ENCODE results near the gene ARHGEF10L.

DNA sequence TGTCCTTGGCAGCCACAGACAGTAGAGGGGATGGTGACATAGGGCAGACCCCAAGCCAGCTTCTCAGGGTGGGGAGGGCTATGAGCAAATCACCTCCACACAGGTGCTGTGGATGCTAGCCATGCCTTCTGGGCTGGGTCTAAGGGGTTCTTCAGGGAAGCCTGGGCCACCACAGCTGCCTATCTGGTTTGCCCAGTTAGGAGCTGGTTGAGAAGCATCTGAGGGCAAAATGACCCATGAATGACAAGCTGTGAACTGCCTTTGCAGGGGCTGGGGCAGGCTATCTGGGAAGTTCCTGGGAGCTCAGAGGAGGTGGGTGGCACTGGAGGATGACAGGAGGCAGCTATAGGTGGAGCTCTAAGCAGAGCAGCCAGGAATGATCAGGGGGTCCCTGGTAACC is 10.1 kb upstream of the ARHGEF10L start:
- TF ChIP-seq, protein P1, sequence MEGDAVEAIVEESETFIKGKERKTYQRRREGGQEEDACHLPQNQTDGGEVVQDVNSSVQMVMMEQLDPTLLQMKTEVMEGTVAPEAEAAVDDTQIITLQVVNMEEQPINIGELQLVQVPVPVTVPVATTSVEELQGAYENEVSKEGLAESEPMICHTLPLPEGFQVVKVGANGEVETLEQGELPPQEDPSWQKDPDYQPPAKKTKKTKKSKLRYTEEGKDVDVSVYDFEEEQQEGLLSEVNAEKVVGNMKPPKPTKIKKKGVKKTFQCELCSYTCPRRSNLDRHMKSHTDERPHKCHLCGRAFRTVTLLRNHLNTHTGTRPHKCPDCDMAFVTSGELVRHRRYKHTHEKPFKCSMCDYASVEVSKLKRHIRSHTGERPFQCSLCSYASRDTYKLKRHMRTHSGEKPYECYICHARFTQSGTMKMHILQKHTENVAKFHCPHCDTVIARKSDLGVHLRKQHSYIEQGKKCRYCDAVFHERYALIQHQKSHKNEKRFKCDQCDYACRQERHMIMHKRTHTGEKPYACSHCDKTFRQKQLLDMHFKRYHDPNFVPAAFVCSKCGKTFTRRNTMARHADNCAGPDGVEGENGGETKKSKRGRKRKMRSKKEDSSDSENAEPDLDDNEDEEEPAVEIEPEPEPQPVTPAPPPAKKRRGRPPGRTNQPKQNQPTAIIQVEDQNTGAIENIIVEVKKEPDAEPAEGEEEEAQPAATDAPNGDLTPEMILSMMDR (conservative IDR thresholded peaks at IDR 0.05) = no peak
- TF ChIP-seq ZFX (IDR thresholded peaks at IDR 0.05) = no peak

Data from C4-2B (cell line).